Activated T-cell treated with anti-CD3 and anti-CD28 coated beads for 4 hours (primary cell): ENCODE data around the gene AGR3.

Experiments
- DNase-seq: peaks from one replicate; pipeline ENCODE4 v3.0.0-alpha.2; 2020

The AGR3 gene

GRCh38 chr7:16881844-16882243 lies at the start of gene AGR3:
TSS of gene AGR3 (minus strand) at chr7:16881983. CDS start at chr7:16878618, 3,365 bp downstream.
- no peak for DNase-seq

GRCh38 chr7:16930946-16931345 lies 49.2 kb upstream of the AGR3 start:
- DNase-seq = no peak

GRCh38 chr7:16929146-16929762 lies 47.5 kb upstream of the AGR3 start:
- no peak for DNase-seq

GRCh38 chr7:16926861-16927260 lies 45.1 kb upstream of the AGR3 start:
- DNase-seq = no peak

- no peak for DNase-seq
Measured at GRCh38 chr7:16926283-16926682, 44.5 kb upstream of the AGR3 start.

GRCh38 chr7:16925609-16926008 lies 43.8 kb upstream of the AGR3 start:
- DNase-seq = no peak

GRCh38 chr7:16923019-16923418 lies 41.2 kb upstream of the AGR3 start:
- DNase-seq = no peak

- no peak for DNase-seq
Measured at GRCh38 chr7:16921644-16922257, 40.0 kb upstream of the AGR3 start.

- no peak for DNase-seq
Measured at GRCh38 chr7:16921151-16921550, 39.4 kb upstream of the AGR3 start.

GRCh38 chr7:16919440-16919839 lies 37.7 kb upstream of the AGR3 start:
- no peak for DNase-seq

- no peak for DNase-seq
Measured at GRCh38 chr7:16918288-16918895, 36.6 kb upstream of the AGR3 start.

- DNase-seq = no peak
Measured at GRCh38 chr7:16916738-16917137, 35.0 kb upstream of the AGR3 start.

GRCh38 chr7:16916105-16916639 lies 34.4 kb upstream of the AGR3 start:
- no peak for DNase-seq

- DNase-seq = no peak
Measured at GRCh38 chr7:16915405-16915804, 33.6 kb upstream of the AGR3 start.

- no peak for DNase-seq
Measured at GRCh38 chr7:16914771-16915170, 33.0 kb upstream of the AGR3 start.

- DNase-seq = no peak
Measured at GRCh38 chr7:16913643-16914042, 31.9 kb upstream of the AGR3 start.

GRCh38 chr7:16912540-16912939 lies 30.8 kb upstream of the AGR3 start:
- no peak for DNase-seq

GRCh38 chr7:16908561-16908960 lies 26.8 kb upstream of the AGR3 start:
- no peak for DNase-seq

- no peak for DNase-seq
Measured at GRCh38 chr7:16905300-16906044, 23.7 kb upstream of the AGR3 start.

GRCh38 chr7:16904076-16904475 lies 22.3 kb upstream of the AGR3 start:
- no peak for DNase-seq

GRCh38 chr7:16900209-16900768 lies 18.5 kb upstream of the AGR3 start:
- DNase-seq = no peak

- DNase-seq = no peak
Measured at GRCh38 chr7:16891874-16892643, 10.3 kb upstream of the AGR3 start.
